NCI-H446 treated with DMSO at 0.1 percent for 48 hours (cell line): ENCODE results near the gene VAV2.

Experiments used
- DNase-seq: peaks from one replicate; lab custom pipeline; 2025; lab: John Stamatoyannopoulos, UW

The VAV2 gene

DNA sequence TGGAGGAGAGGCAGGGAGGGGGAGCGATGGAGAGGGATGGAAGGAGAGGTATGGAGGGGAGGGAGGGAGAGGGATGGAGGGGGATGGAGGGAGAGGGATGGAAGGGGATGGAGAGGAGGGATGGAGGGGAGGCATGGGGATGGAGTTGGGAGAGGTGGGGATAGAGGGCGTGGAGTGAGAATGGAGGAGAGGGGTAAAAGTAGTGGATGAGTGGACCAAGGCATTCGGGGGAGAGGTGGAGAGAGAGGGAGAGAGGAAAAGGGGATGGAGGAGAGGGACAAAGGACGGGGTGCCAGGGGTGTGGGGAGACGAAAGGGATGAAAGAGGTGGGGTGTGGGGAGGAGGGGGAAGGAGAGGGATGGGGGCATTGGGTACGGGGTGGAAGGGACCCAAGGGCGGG, 100.4 kb downstream of the VAV2 start:
- DNase-seq: no peak

DNA sequence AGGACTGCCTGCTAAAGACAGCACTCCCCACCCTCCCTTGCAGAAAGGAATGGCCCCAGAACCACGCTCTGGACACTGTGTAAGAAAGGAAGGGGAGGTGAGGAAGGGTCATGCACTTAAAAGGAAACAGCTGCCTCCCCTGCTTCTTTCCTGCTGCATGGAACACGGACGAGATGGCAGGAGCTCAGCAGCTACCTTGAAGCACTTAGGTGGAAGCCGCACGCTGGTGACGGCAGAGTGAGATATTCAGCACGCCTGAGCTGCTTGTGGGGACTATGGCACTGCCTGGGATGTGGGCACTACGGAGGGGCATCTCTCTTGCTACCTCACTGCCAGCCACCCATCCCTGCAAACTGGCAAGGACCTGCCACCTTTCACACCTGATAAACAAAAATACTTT, 101.5 kb downstream of the VAV2 start:
- no peak for DNase-seq

DNA sequence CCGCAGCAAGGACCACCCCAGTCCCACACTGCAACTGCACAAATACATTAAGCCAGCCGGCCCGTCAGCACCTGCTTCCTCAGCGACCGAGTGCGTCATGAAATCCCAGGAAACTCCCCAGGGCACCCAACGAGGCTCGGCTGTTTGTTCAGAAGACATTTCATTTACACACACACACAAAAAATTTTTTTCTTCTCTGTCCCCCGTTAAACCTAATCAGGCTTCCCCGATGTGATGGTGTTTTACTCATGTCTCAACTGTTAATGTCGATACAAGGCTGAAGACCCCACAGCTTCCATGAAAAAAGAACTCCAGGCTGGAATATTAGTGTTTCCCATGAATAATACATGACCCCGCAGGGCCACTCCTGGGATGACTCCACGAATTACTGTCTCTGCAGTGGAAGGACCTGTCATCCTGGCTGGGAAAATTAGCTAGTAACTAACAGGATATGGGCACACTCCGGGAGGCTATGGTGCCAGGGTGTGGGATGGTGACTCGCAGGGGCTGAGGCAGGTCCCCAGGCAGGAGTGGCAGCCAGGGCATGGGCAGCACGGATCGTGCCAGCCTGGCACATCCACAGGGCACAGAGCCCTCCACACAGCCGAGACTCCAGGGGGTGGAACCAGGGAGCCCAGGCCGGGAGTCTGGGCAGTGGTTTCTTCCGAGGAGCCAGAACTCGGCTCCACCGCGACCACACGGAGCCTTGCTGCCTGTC, 102.4 kb downstream of the VAV2 start:
- no peak for DNase-seq

DNA sequence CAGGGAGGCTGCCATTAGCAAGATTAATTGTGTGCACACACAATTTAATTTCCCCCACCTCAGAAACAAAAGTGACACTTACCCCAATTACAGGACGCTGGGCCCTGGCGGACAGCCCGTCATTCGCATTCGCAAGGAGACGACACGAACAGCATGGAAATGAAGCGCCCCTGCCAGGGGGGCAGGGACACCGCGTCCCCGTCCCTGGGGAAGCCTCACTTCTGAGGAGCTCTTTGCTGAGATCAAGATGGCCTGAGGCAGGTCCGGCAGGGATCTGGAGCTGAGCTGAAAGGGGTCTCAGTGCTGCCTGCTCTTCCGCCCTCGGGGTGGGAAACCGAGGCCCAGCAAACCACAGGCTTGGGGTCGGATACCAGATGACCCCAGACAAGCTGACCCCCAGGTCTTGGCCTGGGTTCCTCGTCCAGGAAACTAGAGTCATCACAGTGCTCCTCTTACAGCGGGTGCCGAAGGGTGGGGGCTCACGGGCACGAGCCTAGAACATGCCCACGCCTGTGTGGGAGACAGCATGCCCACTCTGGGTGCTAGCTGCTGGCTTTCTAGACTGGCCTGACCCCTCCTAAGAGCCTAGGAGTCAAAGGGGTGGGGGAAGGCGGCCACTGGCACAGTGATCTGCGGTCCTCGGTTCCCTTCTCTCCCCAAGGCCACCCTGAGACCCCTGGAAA, 103.2 kb downstream of the VAV2 start:
- no peak for DNase-seq

DNA sequence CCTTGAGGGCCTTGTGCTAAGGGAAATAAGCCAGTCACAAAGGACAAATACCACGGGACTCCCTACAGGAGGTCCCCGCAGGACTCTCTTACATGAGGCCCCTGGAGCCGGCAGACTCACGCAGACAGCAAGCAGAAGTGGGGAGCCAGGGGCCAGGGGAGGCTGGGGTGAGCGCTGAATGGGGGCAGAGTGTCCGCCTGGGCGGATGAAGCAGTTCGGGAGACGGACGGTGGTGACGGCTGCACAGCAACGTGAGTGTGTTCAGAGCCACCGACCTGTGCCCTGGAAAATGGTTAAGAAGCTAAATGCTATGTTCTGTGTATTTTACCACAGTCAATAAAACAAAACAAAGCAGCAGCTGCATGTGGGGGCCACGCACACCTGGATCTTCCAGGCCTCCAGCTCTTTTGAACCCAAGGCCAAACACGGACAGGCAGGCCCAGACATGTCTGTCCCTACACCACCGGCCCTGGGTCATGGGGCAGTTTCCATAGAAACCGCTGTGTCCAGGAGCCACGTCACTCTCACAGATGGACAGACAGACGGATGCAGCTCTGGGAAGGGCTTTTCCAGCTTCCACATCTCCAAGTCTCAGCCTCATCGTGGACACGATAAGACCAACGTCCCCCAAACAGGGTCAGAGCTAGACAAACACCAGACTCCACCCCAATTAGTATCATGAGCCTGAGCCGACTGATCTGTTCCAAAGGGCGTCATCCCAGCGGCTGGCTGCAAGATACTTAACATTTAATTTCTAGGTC, 103.9 kb downstream of the VAV2 start:
- DNase-seq: no peak

DNA sequence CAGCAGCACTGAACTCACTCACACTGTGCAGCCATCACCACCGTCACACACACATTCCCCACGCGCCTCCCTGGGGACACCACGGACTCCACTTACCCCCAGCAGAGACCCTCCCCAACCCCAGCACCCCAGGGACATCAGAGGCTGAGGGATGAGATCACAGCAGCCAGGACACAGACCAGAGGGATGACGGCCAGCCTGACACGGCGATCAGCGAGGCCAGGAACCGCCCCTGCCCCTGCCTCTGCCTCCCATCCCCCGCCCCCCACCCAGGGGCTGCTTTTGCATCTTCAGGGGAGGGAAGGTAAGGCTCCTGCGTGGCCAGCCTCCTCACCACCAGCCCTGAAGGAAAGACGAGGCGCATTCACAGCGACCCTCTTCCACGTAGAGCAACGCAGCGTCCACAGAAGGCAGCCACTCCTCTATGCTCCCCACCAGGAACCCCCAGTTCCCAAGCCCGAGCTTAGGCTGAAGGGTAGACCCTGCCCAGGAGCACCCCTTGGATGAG, 104.5 kb downstream of the VAV2 start:
- no peak for DNase-seq

DNA sequence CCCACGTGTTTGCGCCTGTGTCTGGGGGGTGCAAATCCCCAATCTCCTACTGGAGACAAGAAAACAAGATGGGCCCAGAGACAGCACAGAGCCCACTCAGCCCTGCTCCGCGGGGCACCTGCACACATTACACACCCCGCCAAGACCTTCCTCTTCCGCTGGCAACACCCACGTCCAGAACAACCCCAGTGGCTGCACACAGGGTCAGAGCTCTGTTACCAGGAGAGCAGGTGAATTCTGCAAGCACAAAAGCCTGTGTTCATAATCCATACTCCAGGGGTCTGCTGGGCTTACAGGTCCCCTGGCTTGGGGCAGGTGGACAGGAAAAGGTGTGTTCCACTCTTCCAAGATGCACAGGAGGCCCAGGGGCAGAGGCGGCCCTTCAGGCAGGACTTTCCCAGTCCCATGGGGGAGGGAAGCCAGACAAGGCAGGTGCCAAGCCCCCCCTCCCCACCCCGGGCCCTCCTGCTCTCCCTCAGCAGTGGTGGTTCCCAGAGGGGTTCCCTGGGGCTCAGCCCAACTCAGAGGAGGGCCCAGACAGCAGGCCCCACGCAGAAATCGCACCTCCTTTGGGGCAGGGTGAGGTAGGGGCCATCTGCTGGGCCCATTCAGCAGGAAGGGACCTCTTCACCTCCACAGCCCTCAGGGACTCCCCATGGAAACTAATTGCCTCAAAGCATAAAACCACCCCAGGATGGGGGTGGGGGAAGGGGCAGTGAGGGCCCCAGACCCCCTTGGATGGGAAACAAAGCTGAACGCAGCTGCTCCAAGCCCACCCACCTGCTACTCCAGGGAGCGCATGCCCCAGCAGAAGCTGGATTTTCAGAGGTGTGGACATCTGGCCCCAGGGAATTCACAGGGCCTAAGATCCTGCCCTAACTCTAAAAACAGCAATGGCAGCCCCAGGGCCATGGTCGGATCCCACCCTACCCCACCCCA, 105.3 kb downstream of the VAV2 start:
- no peak for DNase-seq

DNA sequence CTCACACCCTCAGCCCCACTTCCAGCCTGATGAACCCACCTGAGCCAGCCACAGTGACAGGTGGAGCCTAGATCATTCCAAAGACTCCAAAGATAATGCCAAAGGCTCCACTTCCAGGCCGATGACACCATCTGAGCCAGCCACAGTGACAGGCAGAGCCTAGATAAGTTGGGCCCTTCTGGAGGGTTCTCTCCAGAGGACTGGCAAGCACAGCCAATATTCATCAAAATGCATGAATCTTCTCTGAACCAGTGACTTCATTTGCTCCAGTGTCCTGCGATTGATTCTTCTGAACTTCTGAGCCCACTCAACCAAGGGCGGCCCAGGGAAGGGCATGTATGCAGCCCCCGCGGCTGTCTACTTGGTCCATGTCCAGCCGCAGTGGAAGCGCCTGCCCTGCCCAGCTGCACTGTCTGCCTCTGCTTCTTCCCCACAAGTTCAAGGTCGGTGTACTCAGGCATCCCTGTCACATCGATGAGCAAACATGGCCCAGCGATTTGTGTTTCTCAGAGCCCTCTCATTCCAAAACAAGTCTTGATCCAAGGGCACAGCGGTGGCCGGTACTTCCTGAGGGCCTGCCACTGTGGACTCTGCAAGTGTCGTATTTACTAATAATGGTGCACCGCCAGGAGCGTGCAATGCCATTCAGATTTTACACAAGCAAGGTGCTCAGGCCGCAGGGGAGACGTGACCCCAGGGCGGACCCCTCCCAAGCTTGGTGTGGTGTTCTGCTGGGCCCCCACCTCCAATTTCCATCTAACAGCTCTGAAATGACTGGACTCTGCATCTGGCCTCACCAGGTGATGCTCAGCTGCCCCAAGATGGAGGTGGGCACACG, 107.0 kb downstream of the VAV2 start:
- DNase-seq: no peak

DNA sequence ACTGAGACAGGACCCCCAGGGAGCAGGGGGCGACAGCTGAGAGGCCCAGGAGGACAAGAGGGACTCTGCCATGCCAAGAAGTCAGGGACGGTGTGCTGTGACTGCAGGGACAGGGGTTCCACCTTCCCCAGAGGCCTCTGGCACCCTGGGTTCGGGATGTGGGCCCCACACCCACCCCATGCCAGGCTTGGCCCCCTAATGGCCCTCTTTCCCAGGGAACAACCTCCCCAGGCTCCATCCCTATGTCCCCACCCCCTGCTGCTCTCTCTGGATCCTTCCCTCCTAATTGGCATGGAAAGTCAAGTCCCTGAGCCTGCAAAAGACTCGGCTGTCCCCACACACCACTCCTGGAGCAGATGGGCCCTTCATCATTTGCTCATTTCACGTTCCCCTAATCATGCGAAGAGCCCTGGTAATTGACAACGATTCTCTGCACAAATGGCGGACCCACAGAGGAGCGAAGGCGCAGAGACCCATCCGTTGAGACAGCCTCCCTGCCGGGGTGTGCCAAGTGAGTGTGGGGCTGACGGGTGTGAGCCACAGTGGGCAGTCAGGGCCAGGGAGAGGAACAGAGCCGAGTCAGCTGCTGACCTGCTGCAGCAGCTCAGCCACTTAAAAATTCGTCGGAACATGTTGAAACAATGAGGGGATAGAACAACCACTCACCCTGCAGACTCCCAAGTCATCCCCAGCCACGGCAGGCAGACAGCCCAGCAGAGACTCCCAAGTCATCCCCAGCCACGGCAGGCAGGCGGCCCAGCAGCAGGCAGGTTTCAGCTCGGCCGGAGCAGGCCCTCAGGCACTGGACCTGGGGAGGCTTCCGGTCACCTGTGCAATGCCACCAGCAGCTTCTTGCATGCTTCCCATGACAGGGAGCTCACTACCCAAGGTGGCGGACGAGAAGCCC, 109.0 kb downstream of the VAV2 start:
- DNase-seq: no peak

DNA sequence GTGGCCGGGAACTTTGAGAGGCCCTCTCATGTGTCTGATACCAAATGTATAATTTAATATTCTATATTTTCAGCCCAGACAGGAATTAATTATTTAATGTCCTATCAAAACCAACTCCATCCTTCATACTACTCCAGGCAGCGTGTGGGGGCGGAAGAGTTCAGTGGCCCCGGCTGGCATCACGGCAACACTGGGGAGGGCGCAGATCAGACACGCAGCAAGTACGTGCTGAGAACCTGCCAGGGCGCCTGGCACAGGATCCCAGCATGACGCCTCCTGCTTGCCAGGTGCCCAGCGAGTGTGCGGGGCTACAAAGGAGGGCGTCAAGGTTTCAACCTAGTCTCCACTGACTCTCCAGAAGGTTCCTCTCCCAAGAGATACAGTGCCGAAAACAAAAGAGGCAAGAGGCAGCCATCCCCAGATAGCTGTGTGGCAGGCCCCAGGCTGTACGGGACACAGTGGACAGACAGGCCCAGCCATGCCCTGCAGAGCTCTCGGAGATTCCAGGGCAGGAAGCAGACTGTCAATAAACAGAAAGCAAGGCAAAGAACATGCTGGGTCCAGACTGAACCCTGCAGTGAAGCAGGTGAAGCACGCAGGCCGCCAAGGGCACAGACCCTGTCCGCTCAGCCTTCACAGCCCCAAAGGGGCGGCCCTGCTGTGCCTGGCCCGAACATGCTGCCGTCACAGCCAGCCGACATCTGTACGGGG, 110.3 kb downstream of the VAV2 start:
- DNase-seq: no peak

DNA sequence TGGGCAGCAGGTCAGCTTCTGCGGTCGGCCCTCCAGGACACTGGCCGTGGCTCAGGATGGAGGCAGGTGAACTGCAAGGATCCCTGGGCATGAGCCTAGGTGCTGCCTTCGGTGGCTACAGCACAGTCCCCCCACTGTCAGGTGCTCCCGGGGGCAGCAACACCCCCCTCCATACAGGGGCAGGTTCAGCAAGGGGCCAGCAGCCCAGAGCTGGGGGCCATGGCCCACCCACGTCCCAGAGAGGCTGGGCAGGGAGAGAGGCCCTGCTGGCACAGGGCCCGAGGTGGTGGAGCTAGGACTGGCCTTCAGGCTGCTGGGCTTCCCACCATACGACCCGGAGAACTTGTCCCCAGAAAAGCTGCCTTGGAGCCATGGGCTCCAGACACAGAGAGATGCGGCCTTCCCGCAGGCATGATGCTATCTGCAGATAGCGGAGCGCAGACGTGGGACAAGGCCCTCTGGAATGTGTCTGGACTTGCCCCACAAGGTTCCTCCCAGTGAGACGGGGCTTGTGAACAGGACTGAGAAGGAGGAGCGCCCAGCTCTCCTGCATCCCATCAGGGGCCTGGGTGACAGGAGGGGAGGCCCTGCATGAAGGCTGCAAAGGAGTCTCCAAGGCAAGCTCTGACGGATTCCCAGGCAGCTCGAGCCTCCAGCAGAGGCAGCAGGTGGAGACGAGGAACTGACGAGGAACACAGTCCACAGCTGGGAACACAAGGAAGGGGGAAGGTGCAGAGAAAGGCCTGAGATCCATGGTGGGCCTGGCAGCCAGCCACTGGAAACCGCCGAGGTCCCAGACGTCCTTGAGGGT, 111.1 kb downstream of the VAV2 start:
- DNase-seq: no peak

DNA sequence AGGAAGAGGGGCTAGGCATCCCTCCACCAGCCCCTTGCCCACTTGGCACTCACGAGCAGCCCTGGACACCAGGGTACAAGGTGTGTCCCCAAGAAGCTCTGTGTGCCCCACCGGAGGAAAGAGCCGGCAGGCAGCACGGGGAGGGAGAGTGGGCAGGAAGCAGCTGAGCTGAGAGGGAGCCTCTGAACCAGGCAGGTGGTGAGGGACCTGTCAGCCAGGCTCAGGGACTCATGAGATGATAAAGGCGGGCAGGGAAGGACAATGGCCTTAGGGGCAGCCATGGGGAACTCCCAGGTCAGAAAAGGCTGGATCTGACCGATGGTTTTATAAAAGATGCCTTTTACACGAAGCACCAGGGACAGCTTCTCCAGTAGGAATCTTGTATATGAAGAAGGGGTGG, 112.0 kb downstream of the VAV2 start:
- DNase-seq: no peak

DNA sequence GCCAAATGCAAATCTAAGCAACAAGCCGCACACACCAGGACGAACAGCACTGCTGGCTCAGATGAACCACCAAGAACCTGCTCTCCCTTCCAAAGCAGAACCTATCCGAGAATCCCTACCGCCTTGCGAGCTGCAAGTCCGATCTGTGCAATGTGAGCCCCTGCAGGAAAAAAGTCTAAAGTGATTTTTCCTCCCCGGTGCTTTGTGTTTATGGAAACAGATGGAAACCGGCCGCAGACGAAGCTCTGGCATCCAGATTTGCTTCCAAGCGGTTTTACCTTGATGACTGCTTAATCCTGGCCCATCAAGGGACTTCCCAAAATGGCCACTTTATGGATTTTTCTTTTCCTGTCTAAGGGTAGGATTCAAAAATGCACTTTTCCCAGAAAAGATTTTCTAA, 112.5 kb downstream of the VAV2 start:
- no peak for DNase-seq

DNA sequence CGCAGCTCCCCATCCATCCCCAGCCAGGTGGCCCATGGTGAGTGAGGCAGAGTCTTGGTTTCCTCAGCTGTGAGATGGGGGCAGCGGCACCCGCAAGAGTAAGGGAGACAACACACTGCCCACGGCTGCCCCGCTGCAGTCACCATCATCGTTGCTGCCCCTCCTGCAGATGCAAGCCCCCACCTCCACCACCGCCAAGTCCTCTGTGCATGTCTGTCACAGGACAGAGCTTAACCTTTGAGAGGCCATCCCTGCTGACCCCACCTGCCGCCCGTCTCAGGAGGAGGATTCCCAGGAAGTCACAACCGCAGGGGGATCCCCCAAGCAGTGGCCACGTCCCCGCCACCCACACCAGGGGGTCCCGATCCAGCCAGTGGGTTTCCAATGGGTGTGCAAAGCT, 113.7 kb downstream of the VAV2 start:
- DNase-seq: no peak

DNA sequence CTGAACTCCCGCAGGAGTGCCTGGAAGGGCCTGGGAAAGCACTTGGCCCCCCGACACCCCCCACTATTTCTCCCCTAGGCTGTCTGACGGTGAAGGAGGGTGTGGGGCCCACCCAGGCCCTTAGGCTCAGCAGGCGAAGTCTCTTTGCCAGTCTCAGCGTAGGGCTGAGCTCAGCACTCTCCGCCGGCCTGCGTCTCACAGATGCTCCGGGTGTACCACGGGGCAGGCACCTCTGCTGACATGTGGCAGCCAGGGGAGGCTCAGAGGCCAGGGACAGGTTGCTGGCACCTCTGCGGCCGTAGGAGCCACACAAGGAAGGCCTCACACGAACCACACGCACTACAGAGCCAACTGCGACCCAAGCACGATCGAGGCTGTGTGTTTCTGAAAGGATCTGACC, 114.2 kb downstream of the VAV2 start:
- DNase-seq: no peak

DNA sequence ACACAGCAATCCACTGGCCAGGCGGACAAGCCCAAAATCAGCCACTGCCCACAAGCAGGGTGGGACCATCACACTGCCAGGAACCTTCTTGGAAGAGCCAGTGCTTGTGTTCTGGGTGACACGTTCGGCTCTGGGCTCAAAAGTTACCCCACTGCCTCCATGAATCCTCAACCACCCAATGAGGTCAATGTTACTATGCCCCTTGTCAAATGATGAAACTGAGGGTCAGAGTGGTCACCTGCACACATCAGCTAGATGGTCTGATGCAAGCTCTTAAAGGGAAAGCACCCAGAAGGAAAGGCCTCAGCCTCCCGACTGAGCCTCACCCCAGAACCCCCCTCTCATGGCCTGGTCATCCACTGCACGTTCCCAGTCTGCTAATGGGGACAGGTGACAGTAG, 114.8 kb downstream of the VAV2 start:
- DNase-seq: no peak

DNA sequence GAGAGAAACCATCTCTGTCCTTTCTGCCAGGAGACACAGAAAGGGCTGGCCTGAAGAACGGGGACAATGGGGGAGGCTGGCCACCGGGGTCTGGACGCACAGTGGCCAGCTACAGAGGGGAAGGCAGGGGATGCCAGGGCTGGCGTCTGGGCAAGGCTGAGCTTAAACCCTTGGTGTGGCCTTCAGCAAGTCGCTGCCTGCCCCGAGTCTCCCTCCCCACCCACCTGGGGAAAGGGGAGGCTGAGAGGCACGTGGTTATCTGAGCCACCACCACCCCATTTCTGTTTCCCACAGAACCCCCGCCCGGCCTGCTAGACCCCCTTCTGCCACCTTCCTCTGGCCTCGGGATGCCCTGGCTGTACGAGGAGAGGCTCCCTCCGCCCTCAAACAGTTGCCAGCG, 115.3 kb downstream of the VAV2 start:
- DNase-seq: peak; percentile 70

DNA sequence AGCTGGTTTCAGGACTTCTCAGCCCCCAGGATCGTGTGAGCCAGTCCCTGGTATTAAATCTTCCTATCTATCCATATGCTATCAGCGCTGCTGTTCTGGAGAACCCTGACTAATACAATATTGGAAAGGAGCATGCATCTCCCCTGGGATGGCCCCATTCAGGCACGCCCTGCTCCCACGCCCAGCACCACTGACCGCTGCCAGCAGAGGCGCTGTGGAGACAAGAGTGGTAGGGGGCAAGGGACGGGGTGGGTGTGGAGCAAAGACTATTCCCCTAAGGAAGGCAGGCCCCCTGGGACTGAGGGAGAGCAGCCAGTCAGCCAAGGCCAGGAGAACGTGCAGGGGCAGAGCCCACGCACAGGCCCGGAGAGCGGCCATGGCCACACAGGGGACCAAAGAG, 116.0 kb downstream of the VAV2 start:
- no peak for DNase-seq
